ENCODE data around the gene TBC1D9. TPM values are rescaled to one million over a fixed set of nuclear protein-coding genes. Genes with fewer than 3 reads are reported as not detected.

Gene TBC1D9
- total RNA-seq, 2 donors from 2014 or later = 13.9 to 16.9 TPM

DNA sequence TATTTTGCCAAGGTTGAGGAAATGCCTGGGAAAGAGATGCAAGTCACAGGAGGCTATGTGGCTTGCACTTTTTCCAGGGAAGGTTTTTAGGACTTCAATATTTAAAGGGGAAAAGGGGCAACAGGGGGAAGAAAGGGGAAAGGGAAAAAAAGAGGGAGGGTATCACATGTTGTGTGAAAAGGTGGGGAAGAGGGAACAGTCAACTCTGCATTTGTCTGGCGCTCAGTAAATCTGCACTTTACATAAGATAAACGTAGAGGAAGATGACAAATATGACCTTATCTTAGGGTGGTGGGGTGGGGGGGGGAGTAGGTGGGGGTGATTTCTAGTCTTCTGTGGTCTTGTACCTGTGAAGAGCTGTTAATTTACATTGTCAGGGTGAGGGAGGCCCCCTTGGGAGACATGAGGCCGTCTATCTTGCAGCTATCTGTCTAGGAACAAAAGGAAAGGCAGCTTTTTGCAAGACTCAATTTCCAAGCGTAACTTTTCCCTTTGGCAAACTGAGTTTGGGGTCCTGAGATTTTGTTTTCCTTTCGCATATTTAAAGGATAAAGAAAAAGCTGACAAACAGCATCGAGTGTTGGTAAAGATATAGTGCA lies 115.9 kb downstream of the TBC1D9 start:
- no peak for DNase-seq (ENCODE audit: low spot score)

DNA sequence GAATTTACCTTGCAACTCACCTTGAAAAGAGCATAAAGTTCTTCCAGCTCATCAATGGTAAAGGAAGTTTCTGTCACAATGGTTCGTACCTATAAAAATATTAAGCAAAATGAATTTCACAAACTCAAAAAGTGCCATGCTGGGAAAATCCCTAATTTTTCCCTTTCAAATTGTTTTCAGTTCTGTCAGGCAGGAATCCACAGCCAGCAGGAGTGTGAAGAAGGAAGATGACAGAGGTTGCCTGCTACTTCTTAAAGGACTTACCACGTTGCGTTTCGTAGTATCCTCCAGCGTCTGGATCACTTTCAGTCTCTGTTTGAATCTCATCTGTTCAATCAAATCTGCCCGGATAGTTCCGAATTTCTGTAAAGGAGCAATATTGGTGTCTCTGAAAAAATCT lies 117.1 kb downstream of the TBC1D9 start:
- DNase-seq (ENCODE audit: low spot score) = no peak
- intact Hi-C loops (cut with DNase I) = no loop called here

More for the DNA sequence above, 115.9 kb downstream of the TBC1D9 start:
- intact Hi-C loops (cut with DNase I) = loop anchor here in 1 of 2 donors (10.0 kb wide), 1 partner anchor 1495 kb away; no protein-coding TSS in a partner anchor

DNA sequence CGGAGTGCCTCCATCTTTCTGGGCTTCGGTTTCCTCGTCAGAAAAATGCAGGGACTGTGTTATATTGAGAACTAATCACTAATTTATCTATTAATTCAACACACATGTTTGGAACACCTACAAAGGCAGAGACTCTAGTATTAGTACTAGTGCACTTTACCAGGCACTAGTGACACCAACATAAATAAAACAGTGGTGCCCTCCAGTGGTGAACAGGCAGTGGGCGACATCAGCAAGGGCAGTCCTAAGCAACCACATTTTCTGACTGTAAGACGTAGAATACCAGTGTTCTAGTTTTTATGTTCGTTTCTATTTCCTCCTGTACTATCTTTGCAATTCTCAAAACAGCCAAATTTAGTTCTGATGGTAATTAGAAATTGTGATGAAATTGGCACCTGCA lies 118.3 kb downstream of the TBC1D9 start:
- intact Hi-C loops (cut with DNase I) = no loop called here
- no peak for DNase-seq (ENCODE audit: low spot score)

DNA sequence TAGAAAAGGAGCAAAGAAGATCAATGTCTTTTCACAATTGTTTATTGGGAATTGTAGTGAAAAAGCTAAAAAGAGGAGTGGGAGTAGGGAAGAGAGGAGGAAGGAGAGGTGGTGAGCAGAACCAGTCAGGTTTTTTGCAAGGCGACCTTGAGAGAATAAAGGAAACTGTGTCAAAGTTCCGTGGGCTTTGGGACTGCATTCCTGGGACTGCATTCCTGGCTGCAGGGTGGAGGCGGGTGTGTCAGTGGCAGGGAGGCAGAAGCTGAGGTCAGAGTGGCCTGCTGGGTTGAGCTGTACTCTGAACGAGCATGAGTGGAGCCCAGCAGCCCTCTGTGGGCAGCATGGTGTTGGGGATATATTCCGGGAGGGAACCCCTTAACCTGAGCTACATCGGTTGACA lies 120.6 kb downstream of the TBC1D9 start:
- intact Hi-C loops (cut with DNase I) = no loop called here
- DNase-seq (ENCODE audit: low spot score) = no peak

- intact Hi-C loops (cut with DNase I) = no loop called here
- DNase-seq (ENCODE audit: low spot score) = no peak
Measured at GRCh38 chr4:140633951-140634350, 122.2 kb downstream of the TBC1D9 start.

- intact Hi-C loops (cut with DNase I) = no loop called here
- no peak for DNase-seq (ENCODE audit: low spot score)
Measured at GRCh38 chr4:140633124-140633523, 123.1 kb downstream of the TBC1D9 start.

DNA sequence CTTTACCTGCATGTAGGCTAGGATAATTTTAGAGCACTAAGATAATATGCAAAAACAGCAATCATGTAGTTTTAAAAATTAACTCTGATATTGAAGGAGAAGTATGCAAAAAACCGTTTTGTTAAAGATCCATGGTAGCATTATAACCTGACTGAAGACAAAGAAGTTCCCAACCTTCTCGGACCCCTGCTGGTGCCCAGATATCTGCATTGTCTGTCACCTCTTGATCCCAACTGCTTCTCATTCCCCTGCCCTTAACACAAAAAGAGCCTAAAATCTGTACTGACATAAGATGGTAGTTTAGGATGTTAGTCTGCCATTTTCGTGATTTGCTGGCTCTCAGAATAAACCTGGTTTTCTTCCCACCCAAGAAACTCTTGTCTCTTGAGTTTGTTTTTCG lies 125.9 kb downstream of the TBC1D9 start:
- intact Hi-C loops (cut with DNase I) = no loop called here
- no peak for DNase-seq (ENCODE audit: low spot score)

DNA sequence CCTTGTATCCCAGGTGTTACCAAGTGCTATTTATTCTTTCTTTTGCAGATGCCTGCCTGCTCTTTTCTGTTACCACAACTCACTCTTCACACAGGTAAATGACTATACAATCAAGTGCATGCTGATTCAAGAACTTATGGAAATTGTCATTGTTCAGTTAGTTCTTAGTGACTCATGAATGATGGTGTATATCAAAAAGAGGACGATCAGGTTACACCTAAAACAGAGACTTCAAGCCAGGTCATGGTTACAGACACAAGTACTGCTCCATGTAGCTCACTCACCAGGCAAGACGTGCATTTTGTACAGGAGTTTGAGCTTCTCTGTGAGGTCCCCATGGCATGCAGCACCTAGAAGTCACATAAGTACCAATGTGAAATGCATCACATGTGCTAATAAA lies 128.2 kb downstream of the TBC1D9 start:
- intact Hi-C loops (cut with DNase I) = no loop called here
- no peak for DNase-seq (ENCODE audit: low spot score)

DNA sequence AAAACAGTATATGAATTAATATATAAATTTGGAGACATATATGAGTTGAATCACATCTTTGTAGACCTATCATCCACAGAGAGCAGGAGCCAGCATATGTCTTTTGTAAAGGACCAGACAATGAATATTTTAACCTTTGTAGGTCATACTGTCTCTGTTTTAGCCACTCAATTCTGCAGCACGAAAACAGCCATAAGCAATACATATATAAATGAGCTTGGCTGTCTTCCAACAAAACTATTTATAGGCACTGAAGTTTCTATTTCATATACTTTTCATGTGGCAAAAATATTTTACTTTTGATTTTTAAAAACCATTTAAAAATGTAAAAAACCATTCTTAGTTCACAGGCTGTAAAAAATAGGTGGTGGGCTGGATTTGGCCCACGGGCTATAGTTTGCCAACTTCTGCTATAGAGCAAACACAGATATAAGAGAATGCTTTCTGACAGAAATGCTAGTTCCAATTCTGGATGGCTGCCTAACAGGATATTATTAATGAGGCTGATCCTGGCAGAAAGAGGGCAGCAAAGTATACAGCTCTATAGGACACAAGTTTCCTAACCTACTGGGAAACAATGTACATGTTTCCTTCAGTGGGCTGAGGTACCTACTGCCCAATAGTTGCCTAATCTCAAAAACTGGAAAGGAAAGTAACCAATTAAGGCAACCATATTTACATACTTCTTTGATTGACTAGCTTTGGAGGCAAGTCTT lies 129.4 kb downstream of the TBC1D9 start:
- intact Hi-C loops (cut with DNase I) = no loop called here
- no peak for DNase-seq (ENCODE audit: low spot score)

GRCh38 chr4:140622333-140622958 lies 133.7 kb downstream of the TBC1D9 start:
- no peak for DNase-seq (ENCODE audit: low spot score)
- intact Hi-C loops (cut with DNase I) = no loop called here

DNA sequence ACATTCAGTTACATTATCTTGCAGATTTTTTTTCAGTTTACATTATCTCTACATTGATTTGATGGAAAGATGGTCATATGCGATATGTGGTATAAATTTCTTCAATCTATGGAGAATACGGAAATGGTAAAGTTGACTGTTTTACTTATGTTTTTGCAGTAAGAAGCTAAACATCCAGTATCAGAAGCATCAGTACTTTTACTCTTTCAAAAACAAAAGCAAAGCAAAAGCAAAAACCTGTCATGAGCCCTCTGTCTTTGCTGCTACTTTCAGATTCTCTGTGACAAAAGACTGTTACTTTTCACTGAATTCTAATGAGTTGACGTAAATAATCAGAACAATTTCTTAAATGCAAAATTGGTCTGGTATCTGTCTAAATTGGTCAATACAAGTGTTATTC lies 135.0 kb downstream of the TBC1D9 start:
- intact Hi-C loops (cut with DNase I) = no loop called here
- DNase-seq (ENCODE audit: low spot score) = no peak

- DNase-seq (ENCODE audit: low spot score) = no peak
- intact Hi-C loops (cut with DNase I) = no loop called here
Measured at GRCh38 chr4:140617499-140618248, 138.5 kb downstream of the TBC1D9 start.

GRCh38 chr4:140615451-140615850 lies 140.7 kb downstream of the TBC1D9 start:
- no peak for DNase-seq (ENCODE audit: low spot score)
- intact Hi-C loops (cut with DNase I) = no loop called here

DNA sequence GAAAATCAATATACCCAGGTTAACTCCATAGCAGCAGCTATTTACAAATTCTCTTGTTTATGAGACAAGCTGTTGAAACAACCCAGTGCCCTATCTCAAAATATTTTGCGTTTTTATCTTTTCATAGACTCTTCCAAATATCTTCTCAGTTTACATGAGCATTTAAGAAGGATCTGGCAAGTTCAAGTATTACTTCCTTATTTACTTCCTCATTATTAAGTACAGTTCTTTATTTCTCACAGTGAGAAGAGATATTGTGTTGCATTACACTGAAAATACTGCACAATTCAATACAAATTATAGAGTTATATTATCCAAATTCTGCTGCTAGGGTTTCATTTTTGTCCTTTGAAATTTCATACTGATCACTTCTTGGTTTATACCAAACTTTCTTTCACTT lies 143.8 kb downstream of the TBC1D9 start:
- no peak for DNase-seq (ENCODE audit: low spot score)
- intact Hi-C loops (cut with DNase I) = no loop called here

GRCh38 chr4:140611854-140612253 lies 144.3 kb downstream of the TBC1D9 start:
- intact Hi-C loops (cut with DNase I) = no loop called here
- no peak for DNase-seq (ENCODE audit: low spot score)

- intact Hi-C loops (cut with DNase I) = loop anchor here in 1 of 2 donors (10.0 kb wide), 1 partner anchor 255 kb away; no protein-coding TSS in a partner anchor
- no peak for DNase-seq (ENCODE audit: low spot score)
Measured at GRCh38 chr4:140609548-140610425, 146.4 kb downstream of the TBC1D9 start.

DNA sequence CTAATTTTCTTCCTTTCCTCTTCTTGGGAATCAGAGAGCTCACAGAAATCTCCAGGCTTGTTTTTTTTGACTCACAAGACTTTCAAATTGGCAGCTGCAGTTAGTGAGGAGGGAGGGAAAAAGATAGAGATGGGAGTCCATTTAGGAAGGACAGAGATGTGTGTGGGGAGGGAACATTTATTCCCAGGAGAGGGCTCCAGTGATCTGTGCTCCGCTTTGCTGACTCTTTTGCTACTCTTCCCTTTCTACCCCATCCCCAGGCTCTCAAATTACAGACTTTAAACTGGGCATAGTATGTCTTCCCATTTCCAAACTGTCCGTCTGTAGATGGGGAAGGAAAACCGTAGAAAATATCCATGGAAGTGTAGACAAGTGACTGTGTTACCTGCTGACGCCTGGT lies 148.3 kb downstream of the TBC1D9 start:
- intact Hi-C loops (cut with DNase I) = loop anchor here in 1 of 2 donors (10.0 kb wide), 1 partner anchor 253 kb away; no protein-coding TSS in a partner anchor
- no peak for DNase-seq (ENCODE audit: low spot score)

GRCh38 chr4:140604544-140604943 lies 151.6 kb downstream of the TBC1D9 start:
- intact Hi-C loops (cut with DNase I) = loop anchor here in 1 of 2 donors (10.0 kb wide), 1 partner anchor 250 kb away; no protein-coding TSS in a partner anchor
- DNase-seq (ENCODE audit: low spot score) = no peak

DNA sequence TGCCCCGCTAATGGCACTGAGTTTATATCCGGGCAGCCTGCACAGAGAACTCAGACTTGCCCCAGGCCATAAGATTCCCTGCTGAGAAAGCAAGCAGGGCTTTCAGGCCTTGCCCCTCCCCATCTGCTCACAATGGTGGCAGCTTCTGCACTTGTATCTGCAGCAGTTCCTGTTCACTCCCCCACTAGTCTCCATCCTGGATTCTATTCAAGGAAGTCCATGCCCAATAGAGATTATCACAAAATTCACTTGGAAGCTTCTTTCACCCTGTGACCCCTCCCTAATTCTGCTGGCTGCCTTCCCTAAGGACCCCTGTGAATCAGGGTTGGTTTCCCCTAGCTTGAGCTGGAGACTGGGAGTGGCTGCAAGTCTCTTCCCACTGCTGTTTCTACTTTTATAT lies 152.9 kb downstream of the TBC1D9 start:
- intact Hi-C loops (cut with DNase I) = loop anchor here in 1 of 2 donors (10.0 kb wide), 1 partner anchor 248 kb away; no protein-coding TSS in a partner anchor
- no peak for DNase-seq (ENCODE audit: low spot score)

All from posterior vena cava (tissue), 2 donors.